Endometrial microvascular endothelial cells (primary cell): ENCODE results near the gene FMR1. TPM values are rescaled to one million over a fixed set of nuclear protein-coding genes. Genes with fewer than 3 reads are reported as not detected.

Experiments used
- total RNA-seq: library from RNA; depleted of rRNA; stranded (reverse); fragments of >200 nt; gene quantifications from one replicate; pipeline ENCODE4 v1.2.3, GENCODE V29; 2015; ENCODE audit errors: inconsistent ontology term

The FMR1 gene
- total RNA-seq, 1 donor from 2014 or later: 15.9 TPM

Other genes with a start within 250 kb of the FMR1 start
- not detected for gene FMR1NB, start 69.4 kb downstream of the FMR1 start, total RNA-seq